NB4 (cell line): ENCODE results near the gene RANBP17.

Source experiments
- DNase-seq: peaks from one replicate; pipeline ENCODE4 v3.0.0; 2010; ENCODE audit warnings: low read depth
- H3K4me3 ChIP-seq: one replicate; pipeline ENCODE4 v1.5.1; 2011; ENCODE audit warnings: mild to moderate bottlenecking, low read depth, low read length, moderate library complexity
- CTCF ChIP-seq: IDR thresholded peaks from one replicate; pipeline ENCODE4 v1.5.1; 2012; ENCODE audit warnings: low read depth, low read length
- MAX ChIP-seq: IDR thresholded peaks from 2 replicates; pipeline ENCODE4 v1.6.1; 2011; ENCODE audit warnings: low read depth, low read length
- MYC ChIP-seq: IDR thresholded peaks from 2 replicates; pipeline ENCODE4 v1.6.1; 2011; ENCODE audit warnings: low read depth, low read length
- POLR2A ChIP-seq: IDR thresholded peaks from 2 replicates; pipeline ENCODE4 v1.6.1; 2011; ENCODE audit warnings: mild to moderate bottlenecking; ENCODE audit not compliant: insufficient read length; ENCODE audit errors: extremely low read depth

The RANBP17 gene

GRCh38 chr5:171310819-171311321, 449.1 kb downstream of the RANBP17 start:
- no peak for DNase-seq
- TF ChIP-seq MAX (no peak), CTCF (no peak), POLR2A (no peak), MYC (no peak)
- no peak overlapping the region for H3K4me3 ChIP-seq

- H3K4me3 ChIP-seq, result no peak overlapping the region
- DNase-seq, result no peak
- no peak for TF ChIP-seq MYC
- TF ChIP-seq POLR2A, result no peak
- no peak for TF ChIP-seq CTCF
These were observed 449.7 kb downstream of the RANBP17 start for GRCh38 chr5:171311322-171312077.

GRCh38 chr5:171312129-171312974, 450.5 kb downstream of the RANBP17 start:
- no peak overlapping the region for H3K4me3 ChIP-seq
- no peak for DNase-seq
- TF ChIP-seq CTCF (no peak), MAX (no peak), POLR2A (no peak), MYC (no peak)

- TF ChIP-seq POLR2A (no peak), MYC (no peak), CTCF (no peak), MAX (no peak)
- no peak for DNase-seq
- H3K4me3 ChIP-seq, result no peak overlapping the region
These were observed 451.8 kb downstream of the RANBP17 start for GRCh38 chr5:171313481-171314206.

GRCh38 chr5:171314728-171315385, 453.0 kb downstream of the RANBP17 start:
- no peak overlapping the region for H3K4me3 ChIP-seq
- no peak for DNase-seq
- TF ChIP-seq MAX, result no peak
- TF ChIP-seq MYC, result no peak
- no peak for TF ChIP-seq CTCF
- no peak for TF ChIP-seq POLR2A
